ES-I3 (cell line): ENCODE data around the gene RAD51B.

Experiments
- H3K36me3 ChIP-seq: 2 replicates; pipeline ENCODE4 v1.6.1; 2013; ENCODE audit warnings: mild to moderate bottlenecking, low read length, control low read depth, moderate library complexity; ENCODE audit not compliant: insufficient read depth
- H3K4me1 ChIP-seq: 2 replicates; pipeline ENCODE4 v1.6.1; 2013; ENCODE audit warnings: mild to moderate bottlenecking, control low read depth, low read length; ENCODE audit not compliant: insufficient read depth
- H3K9ac ChIP-seq: 2 replicates; pipeline ENCODE4 v1.6.1; 2013; ENCODE audit warnings: low read depth, mild to moderate bottlenecking, low read length, moderate library complexity
- H3K9me3 ChIP-seq: 2 replicates; pipeline ENCODE4 v1.6.1; 2013; ENCODE audit warnings: mild to moderate bottlenecking, low read length, moderate library complexity; ENCODE audit not compliant: control insufficient read depth, insufficient read depth

Gene RAD51B

GRCh38 chr14:68556253-68556652 lies 736.7 kb downstream of the RAD51B start:
- H3K4me1 ChIP-seq: peaks cover 10% of the 10 kb centered on the region
- H3K9me3 ChIP-seq: no peaks in the 10 kb centered on the region
- no peak overlapping the region for H3K9ac ChIP-seq
- H3K36me3 ChIP-seq: no peaks in the 10 kb centered on the region; the same call in 1 of the 2 replicates

GRCh38 chr14:68557648-68558047 lies 738.1 kb downstream of the RAD51B start:
- no peaks in the 10 kb centered on the region for H3K9me3 ChIP-seq
- peaks cover 8% of the 10 kb centered on the region for H3K4me1 ChIP-seq
- no peak overlapping the region for H3K9ac ChIP-seq
- H3K36me3 ChIP-seq: no peaks in the 10 kb centered on the region

GRCh38 chr14:68558096-68558495 lies 738.5 kb downstream of the RAD51B start:
- H3K9ac ChIP-seq: no peak overlapping the region
- no peaks in the 10 kb centered on the region for H3K9me3 ChIP-seq
- no peaks in the 10 kb centered on the region for H3K36me3 ChIP-seq
- peaks cover 8% of the 10 kb centered on the region for H3K4me1 ChIP-seq

- H3K4me1 ChIP-seq: peaks cover 16% of the 10 kb centered on the region
Observed at GRCh38 chr14:68559949-68560348, 740.4 kb downstream of the RAD51B start.

GRCh38 chr14:68561531-68562007 lies 742.0 kb downstream of the RAD51B start:
- H3K4me1 ChIP-seq: peaks cover 21% of the 10 kb centered on the region
- H3K9ac ChIP-seq: no peak overlapping the region

More at GRCh38 chr14:68559949-68560348, 740.4 kb downstream of the RAD51B start:
- Histone ChIP-seq H3K36me3 (no peaks in the 10 kb centered on the region), H3K9ac (no peak overlapping the region), H3K9me3 (no peaks in the 10 kb centered on the region)

GRCh38 chr14:68562911-68563250 lies 743.3 kb downstream of the RAD51B start:
- Histone ChIP-seq H3K9ac (no peak overlapping the region), H3K4me1 (peaks cover 21% of the 10 kb centered on the region), H3K9me3 (no peaks in the 10 kb centered on the region), H3K36me3 (no peaks in the 10 kb centered on the region)

More at GRCh38 chr14:68561531-68562007, 742.0 kb downstream of the RAD51B start:
- no peaks in the 10 kb centered on the region for H3K36me3 ChIP-seq
- no peaks in the 10 kb centered on the region for H3K9me3 ChIP-seq

GRCh38 chr14:68563251-68564131 lies 743.9 kb downstream of the RAD51B start:
- Histone ChIP-seq H3K4me1 (peaks cover 21% of the 10 kb centered on the region), H3K36me3 (no peaks in the 10 kb centered on the region), H3K9ac (no peak overlapping the region), H3K9me3 (no peaks in the 10 kb centered on the region)

GRCh38 chr14:68564191-68564825 lies 744.7 kb downstream of the RAD51B start:
- no peaks in the 10 kb centered on the region for H3K9me3 ChIP-seq
- no peaks in the 10 kb centered on the region for H3K36me3 ChIP-seq
- H3K9ac ChIP-seq: no peak overlapping the region
- peaks cover 21% of the 10 kb centered on the region for H3K4me1 ChIP-seq

GRCh38 chr14:68564826-68565759 lies 745.5 kb downstream of the RAD51B start:
- Histone ChIP-seq H3K9me3 (no peaks in the 10 kb centered on the region), H3K4me1 (peaks cover 24% of the 10 kb centered on the region), H3K36me3 (no peaks in the 10 kb centered on the region), H3K9ac (no peak overlapping the region)

GRCh38 chr14:68566075-68566474 lies 746.5 kb downstream of the RAD51B start:
- H3K36me3 ChIP-seq: no peaks in the 10 kb centered on the region
- H3K4me1 ChIP-seq: peaks cover 24% of the 10 kb centered on the region
- no peaks in the 10 kb centered on the region; the same call in none of the 2 replicates for H3K9me3 ChIP-seq
- no peak overlapping the region for H3K9ac ChIP-seq

- Histone ChIP-seq H3K36me3 (no peaks in the 10 kb centered on the region), H3K4me1 (peaks cover 13% of the 10 kb centered on the region), H3K9ac (no peak overlapping the region), H3K9me3 (no peaks in the 10 kb centered on the region; the same call in none of the 2 replicates)
Observed at GRCh38 chr14:68568907-68569897, 749.6 kb downstream of the RAD51B start.

- H3K4me1 ChIP-seq: peaks cover 8% of the 10 kb centered on the region
Observed at GRCh38 chr14:68569970-68570409, 750.4 kb downstream of the RAD51B start.

GRCh38 chr14:68571114-68571591 lies 751.6 kb downstream of the RAD51B start:
- Histone ChIP-seq H3K36me3 (no peaks in the 10 kb centered on the region), H3K9me3 (no peaks in the 10 kb centered on the region; the same call in none of the 2 replicates), H3K9ac (no peak overlapping the region), H3K4me1 (peaks cover 6% of the 10 kb centered on the region; the same call in 1 of the 2 replicates)

More at GRCh38 chr14:68569970-68570409, 750.4 kb downstream of the RAD51B start:
- no peaks in the 10 kb centered on the region; the same call in none of the 2 replicates for H3K9me3 ChIP-seq
- no peaks in the 10 kb centered on the region for H3K36me3 ChIP-seq
- no peak overlapping the region for H3K9ac ChIP-seq
